ENCODE data around the gene LIPC.
A peak's percentile ranks its signal among the peaks of the same experiment; 100 is the strongest.

The LIPC gene

DNA sequence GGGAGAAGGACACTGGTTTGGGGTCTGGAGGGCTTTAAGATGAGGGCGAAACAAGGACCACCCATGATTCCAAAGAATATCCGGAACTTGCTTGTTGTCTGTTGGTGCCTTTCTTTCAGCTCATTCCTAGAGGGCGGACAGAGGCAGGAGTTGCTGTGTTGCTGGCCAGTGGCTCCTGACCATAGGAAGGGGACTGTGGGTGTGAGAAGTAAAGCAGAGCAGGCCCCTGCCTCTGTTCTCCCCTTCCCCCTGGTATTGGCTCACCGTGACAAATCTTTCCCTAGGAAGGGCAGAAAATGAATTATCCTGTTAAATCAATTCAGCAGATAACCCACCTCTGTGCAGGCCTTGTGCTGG, 89.1 kb downstream of the LIPC start:
- DNase-seq, result no peak

DNA sequence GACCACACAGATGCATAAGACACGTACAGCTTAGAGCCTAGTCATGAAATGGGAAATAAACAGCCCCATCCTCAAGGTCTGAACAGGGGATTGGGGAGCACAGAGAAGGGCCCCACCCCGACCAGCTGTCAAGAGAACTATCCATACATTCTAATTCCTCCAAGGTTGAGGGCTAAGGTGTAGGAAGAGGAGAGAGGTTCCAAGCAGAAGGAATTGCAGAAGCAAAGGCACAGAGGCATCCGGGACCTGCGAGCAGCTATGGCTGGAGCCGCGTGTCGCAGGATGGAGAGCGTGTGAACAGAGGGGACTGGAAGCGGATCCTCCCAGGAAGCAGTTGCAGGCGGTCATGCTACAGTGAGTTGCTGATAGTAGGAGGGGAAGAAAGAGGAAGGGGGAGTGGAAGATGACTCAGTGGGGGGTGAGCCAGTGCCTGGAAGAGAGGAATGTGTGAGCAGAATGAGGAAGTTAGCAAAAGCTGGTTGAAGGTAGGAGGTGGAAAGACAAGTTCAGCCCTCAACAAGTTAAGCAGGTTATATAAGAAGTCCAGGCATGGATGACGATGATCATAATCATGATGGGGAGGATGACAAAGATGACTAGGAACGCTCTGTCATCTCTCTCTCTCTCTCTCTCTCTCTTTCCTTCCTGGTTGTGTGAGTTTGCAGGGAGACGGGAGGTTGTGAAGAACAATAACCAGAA, 89.7 kb downstream of the LIPC start:
- peak; percentile 70 for DNase-seq

DNA sequence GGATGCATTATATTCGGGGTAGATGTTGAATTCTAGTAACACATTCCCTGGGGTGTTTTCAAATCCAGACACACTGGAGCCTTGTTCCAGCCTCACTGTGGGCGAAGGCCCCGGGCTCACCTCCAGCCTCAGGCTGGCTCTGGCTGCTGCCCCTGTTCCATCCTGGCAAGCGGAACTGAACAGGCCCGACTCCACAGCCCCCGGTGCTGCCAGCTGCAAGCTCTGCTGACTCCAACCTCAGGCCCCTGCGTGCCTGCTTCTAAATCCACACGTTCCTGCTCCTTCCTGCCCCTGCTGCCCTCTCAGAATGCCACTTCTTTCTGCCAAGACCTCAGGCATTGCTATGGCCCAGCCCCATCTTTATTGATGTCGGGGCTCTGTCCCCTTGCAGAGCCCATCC, 90.6 kb downstream of the LIPC start:
- DNase-seq, result no peak

DNA sequence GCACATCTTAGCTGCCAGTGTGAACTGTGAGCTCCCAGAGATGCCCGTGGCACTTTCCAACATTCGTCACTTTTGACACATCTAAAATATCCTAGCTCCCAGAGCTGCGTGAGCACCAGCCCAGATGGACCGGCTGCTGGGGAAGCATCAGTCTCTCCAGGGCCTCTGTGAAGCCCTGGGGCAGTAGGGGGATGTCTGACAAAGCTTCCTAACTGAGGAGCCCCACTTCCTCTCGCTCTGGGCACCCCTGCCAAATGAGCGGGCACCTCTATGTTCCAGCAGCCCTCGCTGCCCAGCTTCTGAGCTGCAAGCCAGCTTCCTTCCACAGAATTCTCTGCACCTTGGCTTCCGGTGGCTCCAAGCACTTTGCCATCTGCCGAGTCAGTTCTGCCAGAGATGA, 91.1 kb downstream of the LIPC start:
- DNase-seq, result no peak

DNA sequence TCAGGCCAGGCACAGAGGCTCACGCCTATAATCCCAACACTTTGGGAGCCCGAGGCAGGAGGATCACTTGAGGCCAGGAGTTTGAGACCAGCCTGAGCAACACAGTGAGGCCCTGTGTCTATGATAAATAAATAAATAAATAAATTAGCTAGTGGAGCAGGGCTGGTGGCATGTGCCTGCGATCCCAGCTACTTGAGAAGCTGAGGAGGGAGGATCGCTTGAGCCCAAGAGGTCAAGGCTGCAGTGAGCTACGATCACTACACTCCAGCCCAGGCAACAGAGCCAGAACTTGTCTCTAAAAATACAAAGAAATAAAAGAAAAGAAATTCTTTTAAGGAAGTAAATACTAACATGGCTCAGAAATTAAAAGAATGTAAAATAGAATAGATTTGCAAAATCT, 91.8 kb downstream of the LIPC start:
- DNase-seq, result no peak

DNA sequence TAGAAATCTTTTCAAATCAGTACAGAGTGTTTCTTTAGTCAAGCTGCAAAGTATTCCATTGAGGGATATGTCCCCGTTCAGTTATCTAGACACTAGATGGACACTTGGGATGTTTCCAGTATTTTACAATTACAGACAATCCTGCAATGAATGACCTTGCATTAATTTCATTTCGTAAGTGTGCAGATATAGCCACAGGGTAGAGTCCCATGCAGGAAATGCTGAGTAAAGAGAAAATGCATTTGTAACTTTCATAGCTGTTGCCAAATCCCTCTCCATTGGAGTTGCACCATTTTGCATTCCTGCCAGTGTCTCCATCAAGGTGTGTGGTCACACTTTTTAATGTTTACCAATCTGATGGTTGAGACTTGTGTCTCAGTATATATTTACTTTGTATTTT, 92.5 kb downstream of the LIPC start:
- no peak for DNase-seq

DNA sequence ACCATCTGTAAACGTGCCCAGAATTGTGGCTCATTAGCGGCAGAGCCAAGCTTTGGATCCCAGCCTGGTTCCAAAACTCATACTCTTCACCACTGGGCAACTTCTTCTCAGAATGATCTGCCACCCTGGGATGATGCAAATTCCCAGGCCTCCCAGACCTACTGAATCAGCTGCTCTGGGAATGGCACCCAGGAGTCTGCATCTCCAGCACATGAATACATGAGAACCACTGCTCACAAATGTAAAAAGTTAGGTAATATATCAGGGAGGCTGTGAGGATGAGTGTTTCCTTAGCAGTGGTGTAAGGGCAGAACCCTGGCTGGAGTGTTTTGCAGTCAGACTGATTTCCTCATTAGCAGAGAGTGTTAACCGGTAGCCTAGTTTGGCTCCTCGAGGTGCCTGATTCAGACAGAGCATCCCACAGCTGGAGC, 94.2 kb downstream of the LIPC start:
- no peak for DNase-seq

DNA sequence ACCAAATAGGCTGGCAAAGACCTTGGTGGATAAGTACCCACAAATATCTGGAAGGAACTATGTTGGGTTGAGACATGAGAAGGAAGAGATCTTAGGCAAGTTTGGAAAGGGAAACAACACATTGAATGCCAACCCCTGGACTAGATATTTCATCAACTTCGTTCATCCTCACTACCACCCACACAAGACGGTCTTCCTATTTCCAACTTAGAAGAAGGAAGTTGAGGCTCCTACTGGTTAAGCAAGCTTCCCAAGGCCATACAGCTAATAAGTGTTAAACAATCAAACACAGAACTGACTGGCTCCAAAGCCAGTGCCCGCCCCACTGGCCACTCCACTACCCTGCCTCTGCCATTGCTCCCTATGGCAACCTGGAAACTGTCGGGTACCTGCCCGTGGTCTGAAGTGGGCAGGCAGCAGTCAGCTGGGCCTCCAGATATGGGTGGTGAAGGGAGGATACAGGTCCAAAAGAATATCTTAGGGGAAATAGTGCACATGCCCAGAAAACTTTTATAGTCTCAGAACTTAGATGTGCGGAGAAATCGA, 94.9 kb downstream of the LIPC start:
- DNase-seq, result no peak

DNA sequence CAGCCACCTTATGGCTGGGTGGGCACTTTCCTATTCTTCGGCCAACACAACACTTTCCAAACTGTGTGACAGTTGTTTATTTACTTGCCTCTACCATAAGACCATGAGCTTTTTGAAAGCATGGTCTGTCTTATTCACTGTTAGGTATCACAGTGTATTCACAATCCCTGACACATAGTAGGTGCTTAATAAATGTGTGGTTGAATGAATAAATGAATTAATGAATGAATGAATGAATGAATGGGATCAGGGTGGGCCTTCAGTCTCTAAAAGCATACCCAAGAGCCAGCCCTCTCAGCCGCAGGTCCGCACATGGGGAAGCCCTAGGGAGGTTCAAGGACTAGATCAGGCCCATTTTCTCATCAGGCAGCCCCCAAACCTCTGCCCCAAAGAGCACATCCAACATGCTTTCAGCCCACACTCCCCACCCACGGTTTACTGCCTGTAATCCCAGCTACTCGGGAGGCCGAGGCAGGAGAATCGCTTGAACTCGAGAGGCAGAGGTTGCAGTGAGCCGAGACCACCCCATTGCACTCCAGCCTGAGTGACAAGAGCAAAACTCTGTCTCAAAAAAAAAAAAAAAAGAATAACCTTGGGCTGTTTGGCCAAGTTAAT, 95.9 kb downstream of the LIPC start:
- DNase-seq, result no peak

DNA sequence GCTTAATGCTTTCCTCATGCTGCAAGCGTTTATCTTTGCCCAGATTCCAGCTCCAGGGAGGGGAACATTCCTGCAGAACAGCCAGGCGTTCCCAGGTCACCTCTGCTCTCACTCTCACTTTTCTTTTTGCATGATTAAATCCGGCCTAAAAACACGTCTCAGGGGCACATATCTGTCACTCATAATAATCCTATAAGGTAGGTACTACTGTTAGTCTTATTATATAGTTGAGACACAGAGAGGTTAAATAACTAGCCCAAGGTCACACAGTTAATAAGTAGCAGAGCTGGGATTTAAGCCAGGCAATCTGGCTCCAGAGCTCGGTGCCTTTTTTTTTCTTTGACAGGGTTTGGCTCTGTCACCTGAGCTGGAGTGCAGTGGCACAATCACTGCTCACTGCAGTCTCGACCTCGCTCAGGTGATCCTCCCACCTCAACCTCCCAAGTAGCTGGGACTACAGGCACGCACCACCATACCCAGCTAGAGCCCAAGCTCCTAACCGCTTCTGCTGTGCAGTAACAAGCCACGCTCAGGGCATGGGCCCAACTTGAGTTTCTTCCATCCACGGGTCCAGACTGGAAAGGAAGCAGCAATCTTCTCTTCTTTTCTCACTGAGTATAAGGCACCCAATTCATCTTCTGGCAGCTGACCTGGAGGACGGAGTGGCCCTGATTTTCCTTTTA, 96.5 kb downstream of the LIPC start:
- no peak for DNase-seq

DNA sequence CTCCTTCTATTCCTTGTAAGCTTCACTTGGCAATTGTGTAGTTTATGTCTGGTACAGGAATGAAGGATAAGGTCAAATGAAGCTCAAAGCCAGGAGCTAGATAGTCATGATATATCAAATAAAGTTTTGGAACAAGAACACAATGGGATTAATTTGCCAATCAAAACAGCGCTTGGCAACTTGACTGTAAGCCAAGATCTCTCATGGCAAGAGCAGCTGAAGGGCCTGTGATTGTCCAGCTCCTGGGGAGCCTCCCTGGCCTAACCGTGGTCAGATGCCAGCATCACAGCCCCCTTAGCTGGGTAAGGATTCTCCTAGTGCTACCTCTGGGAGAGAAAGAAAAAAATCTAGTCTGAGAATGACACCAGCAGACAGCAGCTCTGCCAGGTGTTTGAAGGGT, 97.2 kb downstream of the LIPC start:
- no peak for DNase-seq

DNA sequence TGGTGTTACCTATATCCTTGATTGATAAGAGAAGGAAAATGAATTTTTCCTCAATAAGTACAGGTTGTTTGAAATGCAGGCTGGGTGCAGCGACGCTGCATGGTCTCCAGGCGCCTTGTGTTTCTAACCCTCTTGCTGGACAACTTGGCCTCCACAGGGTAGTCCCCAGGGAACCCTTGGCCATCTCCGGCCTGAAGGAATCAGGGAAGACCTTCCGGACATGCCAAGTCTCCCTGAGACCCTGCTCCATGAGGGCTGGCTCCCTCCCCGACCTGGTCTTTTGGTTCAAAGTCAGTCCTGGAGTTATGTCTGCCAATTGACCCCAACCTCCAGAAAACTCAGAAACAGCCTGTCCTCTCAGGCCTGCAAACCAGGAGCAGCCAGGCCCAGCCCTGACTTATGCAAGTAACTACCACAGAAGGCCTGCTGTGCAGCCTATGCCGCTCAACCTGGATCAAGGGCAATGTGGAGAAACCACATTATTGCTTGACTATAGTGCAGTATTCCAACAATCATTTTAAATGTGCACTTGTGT, 98.3 kb downstream of the LIPC start:
- no peak for DNase-seq

DNA sequence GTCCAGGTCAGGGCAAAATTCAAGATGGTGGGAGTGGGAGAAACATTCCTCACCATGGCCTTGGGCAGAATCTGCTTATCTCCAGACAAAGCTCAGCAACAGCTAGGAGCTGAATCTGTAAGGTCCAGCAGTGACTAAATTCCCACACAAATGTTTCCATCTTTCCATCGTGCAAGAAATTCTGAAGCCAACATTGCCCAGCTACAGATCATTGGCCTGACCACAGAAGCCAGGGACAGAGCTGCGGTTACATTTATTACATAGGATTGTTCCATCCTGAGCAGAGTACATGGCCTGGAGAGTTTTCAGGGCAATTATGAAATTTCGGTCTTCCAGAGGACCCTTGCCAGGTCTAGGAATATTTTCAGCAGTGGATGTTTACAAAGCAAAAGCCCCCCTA, 100.3 kb downstream of the LIPC start:
- DNase-seq, result no peak

DNA sequence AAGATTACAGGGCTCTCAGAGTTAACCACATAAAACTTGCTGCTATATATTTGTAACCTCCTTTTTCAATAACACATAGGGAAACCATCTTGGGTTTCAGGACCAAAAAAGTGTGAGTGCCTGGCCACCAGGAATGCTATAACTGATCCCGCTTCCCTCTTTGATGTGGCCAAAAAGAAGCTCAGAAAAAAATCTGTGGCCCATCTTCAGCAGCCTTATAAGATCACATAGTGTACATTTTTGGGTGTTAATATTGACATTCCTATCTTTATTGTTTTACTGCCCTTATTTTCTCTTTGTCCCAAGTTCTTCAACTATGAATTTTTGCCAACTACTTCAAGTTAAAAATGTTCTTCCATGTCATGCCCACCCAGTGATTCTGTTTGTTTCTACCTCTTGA, 102.8 kb downstream of the LIPC start:
- DNase-seq, result no peak

DNA sequence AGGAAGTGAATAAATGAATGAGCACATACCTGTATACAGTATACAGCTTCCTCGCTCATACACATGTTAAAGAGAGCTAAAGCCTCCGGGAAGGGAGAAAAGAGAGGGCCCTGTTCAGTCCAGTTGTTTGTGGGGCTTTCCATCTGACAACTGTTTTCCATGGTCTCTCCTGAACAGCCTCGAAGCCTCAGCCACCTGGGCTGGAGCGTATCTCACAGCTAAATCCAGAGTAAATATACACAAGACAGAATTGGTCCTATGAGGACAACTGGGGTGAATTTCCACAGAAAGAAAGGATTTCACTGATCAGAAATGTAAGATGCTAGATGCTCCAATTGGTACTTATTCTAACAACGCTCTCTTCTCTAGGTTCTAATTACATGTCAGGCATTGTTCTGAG, 103.5 kb downstream of the LIPC start:
- DNase-seq, result no peak

DNA sequence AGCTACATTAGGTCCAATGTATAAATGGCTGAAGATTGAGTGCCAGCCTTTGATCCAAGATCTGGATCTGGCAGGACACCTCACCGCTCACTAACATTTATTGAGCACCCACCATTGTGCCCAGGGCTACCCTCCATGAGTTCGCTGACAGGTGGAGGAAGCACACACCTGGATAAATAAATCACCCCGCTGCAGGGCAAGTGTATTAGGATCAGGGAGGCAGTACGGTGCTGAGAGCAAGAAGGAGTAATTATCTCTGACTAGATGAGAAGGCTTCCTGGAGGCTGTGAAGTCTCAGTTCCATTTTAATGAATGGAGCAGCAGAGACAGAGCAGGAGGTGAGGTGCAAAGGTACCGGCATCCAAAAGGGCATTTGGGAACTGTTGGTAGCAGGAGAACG, 104.1 kb downstream of the LIPC start:
- no peak for DNase-seq

DNA sequence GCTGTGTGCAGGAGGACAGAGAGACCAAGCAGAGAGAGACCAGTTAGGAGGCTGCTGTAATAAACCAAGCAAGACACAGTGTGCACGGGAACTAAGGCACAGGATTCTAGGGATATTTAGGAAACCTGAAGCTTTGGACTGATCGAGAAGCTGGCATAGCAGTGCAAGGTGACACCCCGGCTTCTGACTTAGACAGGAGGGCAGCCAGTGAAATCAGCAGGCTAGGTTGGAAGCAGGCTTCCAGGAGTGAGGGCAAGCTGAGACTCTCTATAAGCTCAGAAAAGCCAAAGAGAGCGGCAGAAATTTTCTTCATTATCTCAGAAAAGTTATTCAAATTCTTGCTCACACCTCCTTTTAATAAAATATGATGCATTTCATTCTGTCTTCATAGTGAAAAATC, 104.6 kb downstream of the LIPC start:
- DNase-seq, result no peak

DNA sequence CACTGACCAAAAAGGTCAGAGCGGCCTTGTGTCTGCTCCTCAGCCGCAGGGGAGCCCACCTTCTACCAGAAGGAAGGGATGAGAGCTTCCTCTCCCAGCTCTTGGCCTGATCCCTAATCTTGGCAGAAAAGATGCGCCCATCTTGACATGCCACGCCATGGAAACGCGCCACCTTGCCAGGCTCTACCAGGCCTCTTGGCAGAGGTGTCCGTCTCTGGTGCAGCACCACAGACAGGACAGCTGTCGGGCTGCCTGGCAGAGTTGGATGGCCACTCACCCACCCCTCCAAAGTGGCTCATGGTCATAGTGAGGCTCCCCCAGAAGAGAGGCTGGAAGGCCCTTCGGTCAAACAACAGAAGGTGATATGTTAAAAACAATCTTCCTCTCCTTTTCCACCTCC, 105.2 kb downstream of the LIPC start:
- no peak for DNase-seq

DNA sequence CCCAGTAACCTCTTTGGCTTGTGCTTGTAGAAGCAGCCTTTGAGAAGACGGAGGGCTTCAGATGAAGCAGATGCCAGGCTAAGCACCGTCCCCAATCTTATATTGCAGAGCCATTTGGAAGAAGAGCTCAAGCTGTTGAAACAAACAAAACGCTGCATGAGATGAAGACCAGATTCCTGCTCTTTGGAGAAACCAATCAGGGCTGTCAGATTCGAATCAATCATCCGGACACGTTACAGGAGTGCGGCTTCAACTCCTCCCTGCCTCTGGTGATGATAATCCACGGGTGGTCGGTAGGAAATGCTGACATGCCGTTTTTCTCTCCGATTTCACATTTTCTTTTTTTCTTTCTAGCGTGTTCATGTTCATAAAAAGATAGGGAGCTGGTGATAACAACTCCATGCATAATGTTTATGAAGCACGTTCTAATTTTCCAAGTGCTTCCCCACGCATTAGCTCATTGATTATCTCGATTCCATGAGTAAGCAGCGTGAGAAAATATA, 106.5 kb downstream of the LIPC start:
- DNase-seq, result no peak

DNA sequence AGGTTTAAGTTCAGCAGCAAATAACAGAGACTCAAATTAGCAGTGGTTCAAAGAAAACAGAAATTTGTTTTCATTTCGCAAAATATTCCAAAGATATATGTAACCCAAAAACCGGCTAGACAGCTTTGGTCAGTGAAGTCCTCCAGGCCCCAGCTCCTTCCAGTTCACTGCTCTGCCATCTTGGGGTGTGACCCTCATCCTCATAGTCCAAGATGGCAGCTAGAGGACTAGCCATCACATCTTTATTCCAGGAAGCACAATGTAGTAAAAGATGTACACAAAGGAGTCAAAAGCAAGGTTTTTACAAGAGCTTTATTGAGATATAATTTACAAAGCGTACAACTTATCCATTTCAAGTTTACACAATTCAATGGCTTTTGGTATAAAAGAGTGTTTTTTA, 107.1 kb downstream of the LIPC start:
- DNase-seq, result no peak

DNA sequence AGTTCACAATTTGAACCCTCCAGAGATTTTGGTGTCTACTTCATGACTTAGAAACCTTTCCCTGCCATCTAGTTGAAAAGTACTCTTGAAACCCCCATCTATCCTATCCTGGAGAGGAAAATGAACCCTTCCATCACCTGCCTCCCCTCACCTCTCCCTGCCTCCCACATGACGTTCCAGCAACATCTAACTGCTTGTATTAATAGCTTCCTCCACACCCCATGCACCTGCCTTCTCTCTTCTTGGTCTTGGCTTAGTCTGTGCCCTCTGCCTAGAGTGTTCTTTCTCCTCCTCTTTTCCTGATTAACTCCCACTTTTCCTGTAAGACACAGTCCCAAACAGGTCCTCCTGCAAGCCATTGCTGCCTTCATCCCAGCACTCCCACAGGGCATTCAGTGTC, 107.8 kb downstream of the LIPC start:
- no peak for DNase-seq

DNA sequence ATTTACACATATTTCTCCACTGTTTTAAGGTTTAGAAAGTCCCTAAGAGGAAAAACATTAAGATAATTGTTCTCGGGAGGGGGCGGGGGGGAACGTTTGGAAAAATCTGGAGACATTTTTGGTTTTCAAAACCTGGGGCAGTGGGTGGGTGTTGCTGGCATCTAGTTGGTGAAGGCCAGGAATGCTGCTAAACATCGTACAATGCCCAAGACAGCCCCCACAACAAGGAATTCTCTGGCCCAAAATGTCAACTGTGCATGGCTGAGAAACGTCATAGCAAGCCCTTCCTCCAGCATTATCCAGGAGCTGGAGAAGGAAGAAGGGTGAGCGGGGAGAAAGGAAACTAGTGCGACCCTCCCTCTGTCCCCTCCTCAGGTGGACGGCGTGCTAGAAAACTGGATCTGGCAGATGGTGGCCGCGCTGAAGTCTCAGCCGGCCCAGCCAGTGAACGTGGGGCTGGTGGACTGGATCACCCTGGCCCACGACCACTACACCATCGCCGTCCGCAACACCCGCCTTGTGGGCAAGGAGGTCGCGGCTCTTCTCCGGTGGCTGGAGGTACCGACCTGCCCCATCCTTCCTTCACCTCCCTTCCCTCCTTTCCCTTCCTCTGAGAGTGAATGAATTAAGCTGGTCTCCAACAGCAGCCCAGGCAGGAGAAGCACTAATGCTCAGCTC, 109.8 kb downstream of the LIPC start:
- DNase-seq, result no peak

DNA sequence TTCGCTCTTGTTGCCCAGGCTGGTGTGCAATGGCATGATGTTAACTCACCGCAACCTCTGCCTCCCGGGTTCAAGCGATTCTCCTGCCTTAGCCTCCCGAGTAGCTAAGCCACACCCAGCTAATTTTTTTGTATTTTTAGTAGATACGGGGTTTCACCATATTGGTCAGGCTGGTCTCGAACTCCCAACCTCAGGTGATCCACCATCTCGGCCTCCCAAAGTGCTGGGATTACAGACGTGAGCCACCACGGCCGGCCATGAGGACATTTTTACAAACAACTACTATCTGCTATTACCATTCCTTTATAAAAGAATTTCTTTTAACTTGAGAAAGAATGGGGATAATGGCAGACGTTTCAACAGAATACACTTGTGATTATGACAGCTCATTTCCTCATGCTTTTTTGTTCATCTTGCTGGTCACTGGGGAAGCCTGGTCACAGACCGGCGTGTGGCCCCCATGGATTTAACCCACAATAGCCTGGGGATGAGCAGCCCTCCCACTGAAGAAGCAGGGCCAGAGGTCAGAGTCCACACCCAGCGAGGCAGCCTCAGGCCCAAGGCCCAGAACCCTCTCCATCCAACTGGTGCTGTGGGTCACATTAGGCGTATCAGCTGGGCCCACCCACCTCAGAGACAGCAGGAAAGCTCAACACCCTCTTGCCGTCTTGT, 112.0 kb downstream of the LIPC start:
- DNase-seq, result no peak

All from KG1 (cell line).